ENCODE results near the gene SPG11.

SPG11 gene

DNA sequence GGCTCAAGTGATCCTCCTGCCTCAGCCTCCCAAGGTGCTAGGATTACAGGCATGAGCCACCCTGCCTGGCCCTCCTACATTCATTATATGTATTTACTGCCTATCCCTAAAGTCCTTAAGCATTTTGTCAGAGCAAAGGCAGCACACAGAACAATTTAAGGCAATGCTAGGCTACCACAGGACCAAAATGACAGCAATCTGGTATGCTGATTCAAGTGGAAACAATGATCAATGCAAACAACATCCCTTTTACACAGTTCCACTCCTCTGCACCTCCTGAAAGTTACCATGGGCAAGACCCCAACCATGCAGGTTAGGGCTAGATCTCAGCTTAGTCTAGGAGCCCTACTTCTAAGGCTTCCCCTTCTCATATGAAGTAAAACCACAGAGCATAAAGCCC is 40.3 kb downstream of the SPG11 start:
- H3K4me3 ChIP-seq (ENCODE audit: low read depth, low read length): no peak overlapping the region
- no peak for TF ChIP-seq MYC (IDR thresholded peaks at IDR 0.05; ENCODE audit: low read depth, low read length)
- TF ChIP-seq, protein P1, sequence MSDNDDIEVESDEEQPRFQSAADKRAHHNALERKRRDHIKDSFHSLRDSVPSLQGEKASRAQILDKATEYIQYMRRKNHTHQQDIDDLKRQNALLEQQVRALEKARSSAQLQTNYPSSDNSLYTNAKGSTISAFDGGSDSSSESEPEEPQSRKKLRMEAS (IDR thresholded peaks at IDR 0.05; ENCODE audit: low read depth, low read length): no peak
- TF ChIP-seq, protein P2, sequence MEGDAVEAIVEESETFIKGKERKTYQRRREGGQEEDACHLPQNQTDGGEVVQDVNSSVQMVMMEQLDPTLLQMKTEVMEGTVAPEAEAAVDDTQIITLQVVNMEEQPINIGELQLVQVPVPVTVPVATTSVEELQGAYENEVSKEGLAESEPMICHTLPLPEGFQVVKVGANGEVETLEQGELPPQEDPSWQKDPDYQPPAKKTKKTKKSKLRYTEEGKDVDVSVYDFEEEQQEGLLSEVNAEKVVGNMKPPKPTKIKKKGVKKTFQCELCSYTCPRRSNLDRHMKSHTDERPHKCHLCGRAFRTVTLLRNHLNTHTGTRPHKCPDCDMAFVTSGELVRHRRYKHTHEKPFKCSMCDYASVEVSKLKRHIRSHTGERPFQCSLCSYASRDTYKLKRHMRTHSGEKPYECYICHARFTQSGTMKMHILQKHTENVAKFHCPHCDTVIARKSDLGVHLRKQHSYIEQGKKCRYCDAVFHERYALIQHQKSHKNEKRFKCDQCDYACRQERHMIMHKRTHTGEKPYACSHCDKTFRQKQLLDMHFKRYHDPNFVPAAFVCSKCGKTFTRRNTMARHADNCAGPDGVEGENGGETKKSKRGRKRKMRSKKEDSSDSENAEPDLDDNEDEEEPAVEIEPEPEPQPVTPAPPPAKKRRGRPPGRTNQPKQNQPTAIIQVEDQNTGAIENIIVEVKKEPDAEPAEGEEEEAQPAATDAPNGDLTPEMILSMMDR (IDR thresholded peaks at IDR 0.05; ENCODE audit: low read depth, low read length): no peak
- no peak for TF ChIP-seq POLR2A (IDR thresholded peaks at IDR 0.05; ENCODE audit: extremely low read depth, insufficient read length)
- DNase-seq (ENCODE audit: low read depth): no peak

DNA sequence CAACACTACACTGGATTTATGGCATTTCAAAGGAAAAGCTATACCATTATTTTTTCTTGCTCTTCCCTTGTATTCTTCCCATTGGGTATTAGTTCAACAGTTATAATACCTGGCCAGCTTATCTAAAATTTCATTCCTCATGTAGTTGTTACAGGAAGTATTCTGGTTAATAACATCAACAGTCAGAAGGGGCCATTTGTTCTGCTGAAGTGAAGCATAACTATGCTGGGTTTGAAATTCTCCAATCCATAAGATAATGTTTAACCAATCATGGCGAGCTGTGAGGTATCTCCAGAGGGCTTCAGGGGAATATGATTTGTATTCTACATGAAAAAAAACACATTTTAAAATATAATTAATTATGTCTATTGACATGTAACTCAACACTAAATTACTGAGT is 43.4 kb downstream of the SPG11 start:
- H3K4me3 ChIP-seq (ENCODE audit: low read depth, low read length): no peak overlapping the region
- no peak for DNase-seq (ENCODE audit: low read depth)
- TF ChIP-seq, protein P2 (IDR thresholded peaks at IDR 0.05; ENCODE audit: low read depth, low read length): no peak
- TF ChIP-seq MYC (IDR thresholded peaks at IDR 0.05; ENCODE audit: low read depth, low read length): no peak
- no peak for TF ChIP-seq POLR2A (IDR thresholded peaks at IDR 0.05; ENCODE audit: extremely low read depth, insufficient read length)
- TF ChIP-seq, protein P1 (IDR thresholded peaks at IDR 0.05; ENCODE audit: low read depth, low read length): no peak

DNA sequence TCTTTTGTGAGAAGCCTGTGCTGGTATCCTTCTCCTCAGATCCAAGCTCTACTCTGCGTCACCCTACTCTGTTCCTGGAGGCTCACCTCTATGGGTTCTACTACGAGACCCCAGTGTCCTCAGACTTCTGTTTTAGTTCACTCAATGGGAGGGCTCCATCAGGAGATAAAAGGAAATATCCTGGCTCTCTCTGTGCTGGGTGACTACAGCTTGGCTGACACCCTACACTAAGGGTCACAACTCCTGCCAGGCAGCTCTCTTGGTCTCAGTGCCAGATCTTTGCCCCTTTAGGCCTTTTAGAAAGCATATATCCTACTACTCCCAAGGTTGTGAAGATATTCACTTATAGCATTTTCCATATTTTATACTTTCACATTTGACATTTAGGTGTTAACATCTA is 46.5 kb downstream of the SPG11 start:
- TF ChIP-seq POLR2A (IDR thresholded peaks at IDR 0.05; ENCODE audit: extremely low read depth, insufficient read length): no peak
- TF ChIP-seq, protein P2 (IDR thresholded peaks at IDR 0.05; ENCODE audit: low read depth, low read length): no peak
- no peak for DNase-seq (ENCODE audit: low read depth)
- no peak overlapping the region for H3K4me3 ChIP-seq (ENCODE audit: low read depth, low read length)

DNA sequence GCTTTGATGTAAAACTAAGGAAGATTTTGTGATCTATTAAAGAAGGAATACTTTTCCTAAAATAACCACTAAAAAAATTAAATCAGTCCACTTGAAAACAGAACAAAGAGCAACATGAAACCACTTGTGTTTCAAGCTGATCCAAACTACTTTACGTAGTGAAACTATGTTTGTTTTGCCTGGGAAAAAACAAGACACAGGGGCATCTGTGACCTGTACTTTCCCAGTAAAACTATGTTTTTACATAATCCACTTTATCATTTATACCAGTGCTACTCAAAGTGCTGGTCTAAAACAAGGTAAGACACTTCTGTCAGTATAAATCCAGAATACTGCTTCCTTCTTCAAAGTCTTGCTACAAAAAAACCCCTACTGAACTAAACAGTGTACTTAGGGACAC is 56.7 kb downstream of the SPG11 start:
- TF ChIP-seq POLR2A (IDR thresholded peaks at IDR 0.05; ENCODE audit: extremely low read depth, insufficient read length) (no peak), MYC (IDR thresholded peaks at IDR 0.05; ENCODE audit: low read depth, low read length) (no peak)
- TF ChIP-seq, protein P2 (IDR thresholded peaks at IDR 0.05; ENCODE audit: low read depth, low read length): no peak
- TF ChIP-seq, protein P1 (IDR thresholded peaks at IDR 0.05; ENCODE audit: low read depth, low read length): no peak
- no peak for DNase-seq (ENCODE audit: low read depth)
- H3K4me3 ChIP-seq (ENCODE audit: low read depth, low read length): no peak overlapping the region

DNA sequence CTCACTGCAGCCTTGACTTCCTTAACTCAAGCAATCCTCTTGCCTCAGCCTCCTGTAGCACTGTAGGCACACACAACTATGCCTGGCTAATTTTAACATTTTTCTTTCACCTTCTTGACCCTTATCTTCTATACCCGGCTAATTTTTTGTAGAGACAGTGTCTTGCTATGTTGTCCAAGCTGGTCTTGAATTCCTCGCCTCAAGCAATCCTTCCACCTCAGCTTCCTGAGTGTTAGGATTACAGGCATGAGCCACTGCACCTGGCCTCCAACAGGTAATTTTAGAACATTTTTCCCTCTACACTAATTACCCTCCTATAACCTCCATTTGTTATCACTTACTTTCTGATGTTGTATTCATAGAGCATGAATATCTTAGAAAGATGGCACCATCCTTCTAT is 60.3 kb downstream of the SPG11 start:
- TF ChIP-seq, protein P1 (IDR thresholded peaks at IDR 0.05; ENCODE audit: low read depth, low read length): no peak
- TF ChIP-seq, protein P2 (IDR thresholded peaks at IDR 0.05; ENCODE audit: low read depth, low read length): no peak
- no peak for TF ChIP-seq MYC (IDR thresholded peaks at IDR 0.05; ENCODE audit: low read depth, low read length)
- no peak for TF ChIP-seq POLR2A (IDR thresholded peaks at IDR 0.05; ENCODE audit: extremely low read depth, insufficient read length)
- no peak overlapping the region for H3K4me3 ChIP-seq (ENCODE audit: low read depth, low read length)
- no peak for DNase-seq (ENCODE audit: low read depth)

DNA sequence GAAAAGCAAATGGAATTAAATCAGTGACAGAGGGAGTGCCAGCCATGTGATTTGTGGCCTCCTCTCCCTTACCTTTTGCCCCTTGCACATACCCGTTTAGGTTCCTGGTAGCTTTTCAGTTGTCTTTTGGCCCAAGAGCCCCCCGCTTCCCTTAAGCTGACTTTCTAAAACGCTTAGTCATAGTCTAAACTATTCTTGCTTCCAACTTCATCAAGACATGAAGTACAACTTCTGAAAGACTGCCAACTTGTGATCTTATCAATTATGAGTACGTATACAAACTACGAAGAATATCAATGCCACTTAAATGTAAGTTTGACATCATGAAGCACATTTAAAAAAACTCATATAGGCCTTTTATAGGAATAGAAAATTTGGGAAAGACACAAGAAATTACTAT is 64.6 kb downstream of the SPG11 start:
- DNase-seq (ENCODE audit: low read depth): no peak
- no peak overlapping the region for H3K4me3 ChIP-seq (ENCODE audit: low read depth, low read length)

More for the DNA sequence above, 64.6 kb downstream of the SPG11 start:
- TF ChIP-seq, protein P2 (IDR thresholded peaks at IDR 0.05; ENCODE audit: low read depth, low read length): no peak
- TF ChIP-seq MYC (IDR thresholded peaks at IDR 0.05; ENCODE audit: low read depth, low read length) (no peak), POLR2A (IDR thresholded peaks at IDR 0.05; ENCODE audit: extremely low read depth, insufficient read length) (no peak)
- TF ChIP-seq, protein P1 (IDR thresholded peaks at IDR 0.05; ENCODE audit: low read depth, low read length): no peak
